ENCODE measurements around the gene COL9A1. TPM values are rescaled to one million over a fixed set of nuclear protein-coding genes. Genes with fewer than 3 reads are reported as not detected.

Gene COL9A1
- total and polyA plus RNA-seq, 2 of the 4 experiments (the other 2 are of a cell fraction): not detected

DNA sequence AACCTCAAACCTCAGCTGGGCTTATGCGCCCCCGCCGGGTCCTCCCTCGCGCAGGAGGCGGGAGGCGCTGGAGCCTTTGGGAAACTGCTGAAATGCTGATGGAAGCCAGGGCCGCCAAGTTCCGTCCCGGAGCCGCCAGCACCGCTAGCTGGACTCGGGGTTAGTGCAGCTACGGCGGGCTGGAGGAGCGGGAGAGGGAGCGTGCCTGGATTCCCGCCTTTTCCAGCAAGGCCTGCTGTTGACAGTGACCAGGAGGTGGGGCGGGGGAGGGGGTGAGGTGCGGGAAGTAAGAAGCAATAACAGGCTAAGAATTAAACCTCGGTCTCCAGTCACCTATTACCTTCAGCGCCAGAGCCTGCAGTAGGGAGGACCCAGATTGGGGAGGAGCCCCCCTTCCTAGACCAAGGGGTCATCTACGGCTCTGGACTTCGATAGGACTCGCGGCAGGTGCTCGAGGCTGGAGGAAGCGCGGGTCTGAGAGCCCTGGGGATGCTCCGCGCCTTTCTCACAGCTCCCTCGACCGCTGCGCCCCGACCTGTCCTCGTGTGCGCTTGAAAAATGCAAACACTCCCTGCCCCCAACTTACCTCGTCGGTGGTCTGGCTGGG is 20.5 kb downstream of the COL9A1 start:
- Histone ChIP-seq H3K4me2 (ENCODE audit: low read depth, low read length) (no peak overlapping the region), H3K27ac (ENCODE audit: insufficient read depth, low read length) (no peak overlapping the region), H2BK15ac (ENCODE audit: low read depth, low read length) (no peak overlapping the region), H3K14ac (replicated peaks; ENCODE audit: low read depth, low read length) (no peak overlapping the region), H3K23ac (ENCODE audit: low read depth, low read length) (no peak overlapping the region), H3K9me1 (ENCODE audit: insufficient read depth, low read length) (no peaks in the 10 kb centered on the region), H2BK20ac (ENCODE audit: low read depth, low read length) (no peak overlapping the region), H3K56ac (ENCODE audit: extremely low read depth, insufficient read depth, low read length) (no peak overlapping the region), H2AFZ (replicated peaks; ENCODE audit: low read length, poor library complexity) (peak overlapping the region; percentile 23), H3K27me3 (ENCODE audit: control insufficient read depth, insufficient read depth, low read length) (peaks cover 24% of the 10 kb centered on the region), H2BK120ac (ENCODE audit: low read depth, low read length) (no peak overlapping the region), H3K4me1 (ENCODE audit: control insufficient read depth, insufficient read depth, low read length) (no peaks in the 10 kb centered on the region; the same call in 1 of the 2 replicates), H3K4ac (ENCODE audit: low read depth, low read length) (no peak overlapping the region), H3K4me3 (ENCODE audit: insufficient read depth, low read depth, low read length) (no peak overlapping the region), H4K91ac (ENCODE audit: insufficient read depth, low read depth, low read length) (no peak overlapping the region), H3K18ac (ENCODE audit: low read depth, low read length) (no peak overlapping the region), H2AK9ac (replicated peaks; ENCODE audit: low read depth, low read length, poor library complexity) (no peak overlapping the region), H3K9me3 (ENCODE audit: control insufficient read depth, insufficient read depth, low read length) (no peaks in the 10 kb centered on the region), H3K36me3 (ENCODE audit: control insufficient read depth, insufficient read depth, low read length) (no peaks in the 10 kb centered on the region), H3K9ac (ENCODE audit: low read depth, low read length) (no peak overlapping the region), H2AK5ac (ENCODE audit: low read depth, low read length) (no peak overlapping the region), H4K8ac (ENCODE audit: low read depth in 2 of 2, low read length in 2 of 2) (no peak overlapping the region), H3K79me1 (ENCODE audit: low read depth in 1 of 2, low read length in 2 of 2) (no peaks in the 10 kb centered on the region), H2BK5ac (ENCODE audit: low read depth, low read length, poor library complexity, severe bottlenecking) (no peak overlapping the region), H4K5ac (ENCODE audit: low read depth, low read length) (no peak overlapping the region), H4K20me1 (ENCODE audit: insufficient read depth, low read length) (no peaks in the 10 kb centered on the region)
- in situ Hi-C loops (cut with MboI; ENCODE audit: low sequenced_read_pairs): no loop called here
- 3% methylated on average over 10 of the region's 39 CpGs; no CpG with 5 or more reads in 1 of the 2 experiments for WGBS, 2 experiments (ENCODE audit: extremely low coverage in 2 of 2, insufficient read length in 1 of 2)
- DNase-seq (no peak), ATAC-seq (ENCODE audit: low read depth) (no peak)
- TF ChIP-seq MAZ (IDR thresholded peaks at IDR 0.05; ENCODE audit: borderline replicate concordance, low read depth, low read length) (no peak), POLR2A (IDR thresholded peaks at IDR 0.05; ENCODE audit: low read depth, low read length) (no peak), FOS (IDR thresholded peaks at IDR 0.05; ENCODE audit: low read depth, low read length) (no peak), MAFK (IDR thresholded peaks at IDR 0.05; ENCODE audit: low read depth, low read length) (no peak), CHD1 (IDR thresholded peaks at IDR 0.05; ENCODE audit: low read depth, low read length) (no peak)
- ChIA-PET CTCF (no interaction called here), POLR2A (ENCODE audit: unreplicated experiment) (no interaction called here)
- dilution Hi-C loops (cut with HindIII; ENCODE audit: low sequenced_read_pairs, unreplicated experiment): no loop called here
- intact Hi-C loops (cut with micrococcal nuclease): no loop called here
- BruUV-seq (replicated peaks): no TSS peak
